HepG2 (cell line): ENCODE measurements around the gene STK32B. TPM values are rescaled to one million over a fixed set of nuclear protein-coding genes. Genes with fewer than 3 reads are reported as not detected.

Experiments
- ATAC-seq: fragments of 200-7000 bp; cut with Tn5 transposase; 3 replicates; pipeline ENCODE4 v1.9.1; 2020; ENCODE audit warnings: mild to moderate bottlenecking, moderate library complexity
- BruUV-seq: library from RNA; stranded (reverse); fragments of 400-500 nt; replicated peaks from 2 replicates; lab custom pipeline; 2021; lab: Mats Ljungman, UMichigan
- CTCF ChIA-PET: fragments of 300-600 bp; formaldehyde crosslinking; extraction: SDS; loops from one replicate; lab custom pipeline; 2021; ENCODE audit warnings: low total read pairs, inconsistent platforms, low intra/inter-chr PET ratio; lab: Yijun Ruan, JAX
- POLR2A ChIA-PET: fragments of 350-600 bp; sonication (Branson Sonifier 250); formaldehyde crosslinking; loops from one replicate; lab custom pipeline; 2020; ENCODE audit warnings: antibody characterized with exemption, inconsistent platforms; lab: Yijun Ruan, JAX
- DNase-seq: peaks from one replicate; pipeline ENCODE4 v3.0.0-alpha.2; 2015; ENCODE audit warnings: low spot score
- FAIRE-seq: peaks from 3 replicates; lab custom pipeline; 2011; peaks lifted over from hg19 to GRCh38; lab: Jason Lieb, UNC
- H2AFZ ChIP-seq: one replicate; pipeline ENCODE4 v1.6.1; 2011; ENCODE audit warnings: low read length, inconsistent platforms
- H3K27ac ChIP-seq: fragments of 300-600 bp; 3 replicates; pipeline ENCODE4 v1.8.0; 2011; ENCODE audit warnings: mixed run types, mild to moderate bottlenecking, mixed read lengths, low read length, inconsistent platforms; ENCODE audit not compliant: insufficient read depth; ENCODE audit errors: extremely low read length
- H3K27me3 ChIP-seq, 2 experiments: fragments of 200-600 bp in 1 of 2; 2 replicates in 1 of 2; 3 replicates in 1 of 2; pipeline versions ENCODE4 v1.6.0 to v1.8.0; 2011; ENCODE audit warnings: low read length in 2 of 2, mild to moderate bottlenecking in 2 of 2, moderate library complexity in 2 of 2, inconsistent platforms in 1 of 2; ENCODE audit not compliant: insufficient read depth in 2 of 2, control insufficient read depth in 1 of 2
- H3K36me3 ChIP-seq, 2 experiments: fragments of 200-600 bp in 1 of 2; replicated peaks in 1 of 2; 2 replicates in 1 of 2; 3 replicates in 1 of 2; pipeline versions ENCODE4 v1.5.1 to v1.8.0; 2011; ENCODE audit warnings: low read length in 2 of 2, inconsistent platforms in 1 of 2; ENCODE audit not compliant: insufficient read depth in 2 of 2, control insufficient read depth in 1 of 2
- H3K4me1 ChIP-seq: 2 replicates; pipeline ENCODE4 v1.5.1; 2012; ENCODE audit warnings: low read length, inconsistent platforms; ENCODE audit not compliant: insufficient read depth
- H3K4me2 ChIP-seq: 2 replicates; pipeline ENCODE4 v1.6.0; 2011; ENCODE audit warnings: low read depth, low read length, inconsistent platforms
- H3K4me3 ChIP-seq, 3 experiments: fragments of 200-600 bp in 1 of 3; sonication (generic), shearing (Covaris generic) in 1 of 3; replicated peaks in 1 of 3; 2 replicates each; pipeline ENCODE4 v1.5.1; 2011 to 2016; ENCODE audit warnings: low read length in 3 of 3, inconsistent platforms in 2 of 3, low read depth in 2 of 3, mild to moderate bottlenecking in 2 of 3, control low read depth in 1 of 3, mixed read lengths in 1 of 3; ENCODE audit not compliant: insufficient read depth in 1 of 3
- H3K79me2 ChIP-seq: one replicate; pipeline ENCODE4 v1.6.1; 2011; ENCODE audit warnings: low read length, inconsistent platforms; ENCODE audit not compliant: insufficient read depth
- H3K9ac ChIP-seq: 2 replicates; pipeline ENCODE4 v1.6.0; 2011; ENCODE audit warnings: mild to moderate bottlenecking, low read depth, low read length, inconsistent platforms; ENCODE audit not compliant: insufficient read depth
- H3K9me3 ChIP-seq: 2 replicates; pipeline ENCODE4 v1.5.1; 2012; ENCODE audit warnings: mild to moderate bottlenecking, low read length
- H4K20me1 ChIP-seq: 2 replicates; pipeline ENCODE4 v1.6.0; 2011; ENCODE audit warnings: inconsistent platforms, mild to moderate bottlenecking, low read length, moderate library complexity; ENCODE audit not compliant: insufficient read depth
- ARNT2 ChIP-seq: sonication (generic); formaldehyde crosslinking; IDR thresholded peaks from 2 replicates; pipeline ENCODE4 v1.8.0; 2022; ENCODE audit warnings: mild to moderate bottlenecking, low read depth, missing genetic modification reagents, moderate library complexity
- GRHL1 ChIP-seq: sonication (generic); formaldehyde crosslinking; conservative IDR thresholded peaks from 2 replicates; pipeline ENCODE4 v1.8.0; 2022; ENCODE audit warnings: missing genetic modification reagents
- MLLT10 ChIP-seq: sonication (generic); formaldehyde crosslinking; IDR thresholded peaks from 2 replicates; pipeline ENCODE4 v1.4.0; 2020; ENCODE audit warnings: missing genetic modification reagents
- PRDM15 ChIP-seq: sonication (generic); formaldehyde crosslinking; IDR thresholded peaks from 2 replicates; pipeline ENCODE4 v1.4.0; 2020; ENCODE audit warnings: missing genetic modification reagents
- REST ChIP-seq, 2 experiments: IDR thresholded peaks; 2 replicates each; pipeline ENCODE4 v1.6.1; 2011 to 2012; ENCODE audit warnings: low read length in 2 of 2, borderline replicate concordance in 1 of 2, low read depth in 1 of 2, mild to moderate bottlenecking in 1 of 2, moderate library complexity in 1 of 2
- ZBTB14 ChIP-seq: sonication (generic); formaldehyde crosslinking; IDR thresholded peaks from 2 replicates; pipeline ENCODE4 v1.4.0; 2020; ENCODE audit warnings: missing genetic modification reagents
- ZBTB7A ChIP-seq: sonication (generic); formaldehyde crosslinking; IDR thresholded peaks from 2 replicates; pipeline ENCODE4 v1.8.0; 2022; ENCODE audit warnings: mild to moderate bottlenecking, missing genetic modification reagents
- ZEB1 ChIP-seq: IDR thresholded peaks from 2 replicates; pipeline ENCODE4 v1.6.1; 2012; ENCODE audit warnings: mild to moderate bottlenecking, low read depth, inconsistent platforms; ENCODE audit not compliant: insufficient replicate concordance
- ZNF253 ChIP-seq: sonication (generic); formaldehyde crosslinking; IDR thresholded peaks from 2 replicates; pipeline ENCODE4 v1.8.0; 2022; ENCODE audit warnings: mild to moderate bottlenecking, missing genetic modification reagents, borderline replicate concordance
- WGBS: methylation state at CpG from one replicate; pipeline ENCODE4 v1.1.6; 2017; ENCODE audit warnings: low lambda C conversion rate; 5-methylcytosine and 5-hydroxymethylcytosine counted together
- in situ Hi-C: cut with HindIII; loops from 2 replicates; pipeline ENCODE4 v1.10.0; 2017; ENCODE audit warnings: low pct_unique_long_range_greater_than_20kb; ENCODE audit not compliant: extremely low pct_ligation_motif_present
- intact Hi-C: fragments of 100-400 bp; cut with micrococcal nuclease; formaldehyde crosslinking; loops from one replicate; pipeline ENCODE4 v1.10.0; 2022; ENCODE audit not compliant: unreplicated experiment
- polyA plus RNA-seq, 8 experiments: library from polyadenylated mRNA; depleted of rRNA in 3 of 8; stranded (reverse) in 7 of 8; unstranded in 1 of 8; fragments of >200 nt; fragmentation: Illumina TruSeq in 4 of 8; extraction: Trizol in 4 of 8; gene quantifications; 2 replicates each; pipeline versions ENCODE4 v1.2.1 to v1.2.3, GENCODE V29; 2011 to 2016; ENCODE audit warnings: low read depth in 4 of 8, missing spikeins in 1 of 8, mixed read lengths in 1 of 8; ENCODE audit not compliant: insufficient read depth in 1 of 8
- total RNA-seq, 5 experiments: library from RNA; depleted of rRNA; stranded (reverse); fragments of >200 nt; fragmentation: Illumina TruSeq; extraction: Trizol; gene quantifications; 2 replicates each; pipeline ENCODE4 v1.2.3, GENCODE V29; 2016; ENCODE audit warnings: low read depth in 1 of 5

The STK32B gene
- total and polyA plus RNA-seq, 2 of the 13 experiments (the other 11 are each of a cell fraction or from before 2014, with no cell fraction given) = not detected

GRCh38 chr4:5206016-5206790, 154.9 kb downstream of the STK32B start (continued):
- no peak for TF ChIP-seq GRHL1
- no peak for TF ChIP-seq ZBTB14 (CRISPR knock-in tag)
- no peak for TF ChIP-seq PRDM15 (CRISPR knock-in tag)
- no peak for TF ChIP-seq ZEB1
- TF ChIP-seq, all 625 proteins: peak for 0

GRCh38 chr4:5209862-5210261, 158.6 kb downstream of the STK32B start:
- no peaks in the 10 kb centered on the region for H3K4me1 ChIP-seq
- H3K36me3 ChIP-seq = no peaks in the 10 kb centered on the region
- H3K27ac ChIP-seq = no peak overlapping the region
- H4K20me1 ChIP-seq = no peaks in the 10 kb centered on the region
- no peaks in the 10 kb centered on the region for H3K9me3 ChIP-seq
- no TSS peak for BruUV-seq
- no peak for DNase-seq
- ChIA-PET CTCF (no interaction called here), POLR2A (no interaction called here)
- no peaks in the 10 kb centered on the region for H3K27me3 ChIP-seq
- H2AFZ ChIP-seq = no peak overlapping the region
- H3K9ac ChIP-seq = no peak overlapping the region
- H3K4me3 ChIP-seq = no peak overlapping the region
- H3K79me2 ChIP-seq = no peaks in the 10 kb centered on the region
- H3K4me2 ChIP-seq = no peak overlapping the region
- ATAC-seq = no peak
- in situ Hi-C loops (no loop called here), intact Hi-C loops (no loop called here)
- WGBS = 20% methylated on average over 1 of the region's 1 CpG
- FAIRE-seq = no peak
- TF ChIP-seq ZNF253 (no peak), MLLT10 (no peak), REST (IDR thresholded peaks at IDR 0.05; ENCODE audit: borderline replicate concordance in 1 of 2, low read depth in 1 of 2, low read length in 2 of 2) (no peak), ARNT2 (CRISPR knock-in tag) (no peak), ZBTB7A (no peak)
